IMR-90 (cell line): ENCODE results near the gene KLF16. TPM values are rescaled to one million over a fixed set of nuclear protein-coding genes. Genes with fewer than 3 reads are reported as not detected.

Experiments
- ATAC-seq: fragments of 200-7000 bp; cut with Tn5 transposase; 2 replicates; pipeline ENCODE4 v1.9.1; 2020; ENCODE audit warnings: low read depth, mild to moderate bottlenecking, moderate library complexity
- BruUV-seq: library from RNA; stranded (reverse); fragments of 400-500 nt; replicated peaks from 2 replicates; lab custom pipeline; 2021; lab: Mats Ljungman, UMichigan
- CTCF ChIA-PET: fragments of 300-600 bp; formaldehyde crosslinking; extraction: SDS; loops from one replicate; lab custom pipeline; 2021; ENCODE audit warnings: antibody characterized with exemption; lab: Yijun Ruan, JAX
- POLR2A ChIA-PET: fragments of 300-600 bp; sonication (Branson Sonifier 250); formaldehyde crosslinking; loops from one replicate; lab custom pipeline; 2022; ENCODE audit warnings: antibody characterized with exemption; ENCODE audit not compliant: unreplicated experiment; lab: Charles Lee
- DNase-seq: peaks from one replicate; pipeline ENCODE4 v3.0.0; 2013
- H2AFZ ChIP-seq: replicated peaks from 2 replicates; pipeline ENCODE3; 2013; ENCODE audit warnings: low read length, mild to moderate bottlenecking; ENCODE audit not compliant: poor library complexity
- H2AK5ac ChIP-seq: 2 replicates; pipeline ENCODE4 v1.6.1; 2013; ENCODE audit warnings: low read depth, low read length, inconsistent platforms
- H2AK9ac ChIP-seq: replicated peaks from 2 replicates; pipeline ENCODE3; 2013; ENCODE audit warnings: mild to moderate bottlenecking, low read depth, low read length, moderate library complexity; ENCODE audit not compliant: poor library complexity
- H2BK120ac ChIP-seq: 2 replicates; pipeline ENCODE4 v1.6.1; 2013; ENCODE audit warnings: low read depth, low read length, inconsistent platforms
- H2BK15ac ChIP-seq: 3 replicates; pipeline ENCODE4 v1.6.1; 2013; ENCODE audit warnings: low read depth, low read length, inconsistent platforms
- H2BK20ac ChIP-seq: 2 replicates; pipeline ENCODE4 v1.6.1; 2013; ENCODE audit warnings: low read depth, mild to moderate bottlenecking, inconsistent platforms, low read length, moderate library complexity
- H2BK5ac ChIP-seq: 2 replicates; pipeline ENCODE4 v1.6.1; 2013; ENCODE audit warnings: mild to moderate bottlenecking, low read depth, low read length, inconsistent platforms; ENCODE audit not compliant: poor library complexity, severe bottlenecking
- H3K14ac ChIP-seq: replicated peaks from 2 replicates; pipeline ENCODE4 v1.6.1; 2013; ENCODE audit warnings: low read depth, low read length, inconsistent platforms
- H3K18ac ChIP-seq: 2 replicates; pipeline ENCODE4 v1.6.1; 2013; ENCODE audit warnings: low read depth, low read length, control low read depth
- H3K23ac ChIP-seq: 2 replicates; pipeline ENCODE4 v1.6.1; 2013; ENCODE audit warnings: low read depth, low read length, inconsistent platforms
- H3K27ac ChIP-seq: 2 replicates; pipeline ENCODE4 v1.5.1; 2013; ENCODE audit warnings: mild to moderate bottlenecking, control low read depth, low read length; ENCODE audit not compliant: insufficient read depth
- H3K27me3 ChIP-seq: 2 replicates; pipeline ENCODE4 v1.6.1; 2013; ENCODE audit warnings: low read length; ENCODE audit not compliant: control insufficient read depth, insufficient read depth
- H3K36me3 ChIP-seq: 2 replicates; pipeline ENCODE4 v1.6.1; 2013; ENCODE audit warnings: low read length, mixed read lengths; ENCODE audit not compliant: control insufficient read depth, insufficient read depth
- H3K4ac ChIP-seq: 2 replicates; pipeline ENCODE4 v1.6.1; 2013; ENCODE audit warnings: low read depth, low read length, inconsistent platforms
- H3K4me1 ChIP-seq: 2 replicates; pipeline ENCODE4 v1.6.1; 2013; ENCODE audit warnings: low read length, mixed read lengths; ENCODE audit not compliant: control insufficient read depth, insufficient read depth
- H3K4me2 ChIP-seq: 2 replicates; pipeline ENCODE4 v1.6.1; 2013; ENCODE audit warnings: low read depth, mild to moderate bottlenecking, control low read depth, low read length, moderate library complexity
- H3K4me3 ChIP-seq: 2 replicates; pipeline ENCODE4 v1.5.1; 2013; ENCODE audit warnings: low read depth, mild to moderate bottlenecking, control low read depth, low read length, moderate library complexity; ENCODE audit not compliant: insufficient read depth
- H3K56ac ChIP-seq: 2 replicates; pipeline ENCODE4 v1.6.1; 2013; ENCODE audit warnings: low read length, inconsistent platforms; ENCODE audit not compliant: insufficient read depth; ENCODE audit errors: extremely low read depth
- H3K79me1 ChIP-seq, 2 experiments: 2 replicates each; pipeline ENCODE4 v1.6.1; 2013; ENCODE audit warnings: low read length in 2 of 2, inconsistent platforms in 1 of 2, low read depth in 1 of 2
- H3K9ac ChIP-seq: 2 replicates; pipeline ENCODE4 v1.6.1; 2013; ENCODE audit warnings: low read depth, low read length, control low read depth
- H3K9me1 ChIP-seq: 2 replicates; pipeline ENCODE4 v1.6.1; 2013; ENCODE audit warnings: low read length, inconsistent platforms; ENCODE audit not compliant: insufficient read depth
- H3K9me3 ChIP-seq: 2 replicates; pipeline ENCODE4 v1.6.1; 2013; ENCODE audit warnings: low read length; ENCODE audit not compliant: control insufficient read depth, insufficient read depth
- H4K20me1 ChIP-seq: 2 replicates; pipeline ENCODE4 v1.6.1; 2013; ENCODE audit warnings: low read length, inconsistent platforms; ENCODE audit not compliant: insufficient read depth
- H4K5ac ChIP-seq: 2 replicates; pipeline ENCODE4 v1.6.1; 2013; ENCODE audit warnings: mild to moderate bottlenecking, low read depth, low read length, control low read depth
- H4K8ac ChIP-seq, 2 experiments: 2 replicates each; pipeline ENCODE4 v1.6.1; 2013; ENCODE audit warnings: low read depth in 2 of 2, low read length in 2 of 2, control low read depth in 1 of 2, inconsistent platforms in 1 of 2
- H4K91ac ChIP-seq: 2 replicates; pipeline ENCODE4 v1.6.1; 2013; ENCODE audit warnings: low read depth, low read length, inconsistent platforms; ENCODE audit not compliant: insufficient read depth
- BHLHE40 ChIP-seq: fragments of 150-350 bp; IDR thresholded peaks from 2 replicates; pipeline ENCODE4 v1.6.1; 2016; ENCODE audit warnings: mild to moderate bottlenecking, low read depth, low read length
- CHD1 ChIP-seq: IDR thresholded peaks from 2 replicates; pipeline ENCODE4 v1.6.1; 2012; ENCODE audit warnings: low read depth, low read length, improper control_type of control experiment
- MXI1 ChIP-seq: IDR thresholded peaks from 2 replicates; pipeline ENCODE4 v1.6.1; 2012; ENCODE audit warnings: low read depth, mild to moderate bottlenecking, low read length, moderate library complexity, borderline replicate concordance
- RAD21 ChIP-seq: IDR thresholded peaks from 2 replicates; pipeline ENCODE4 v1.6.1; 2012; ENCODE audit warnings: low read length, improper control_type of control experiment
- SMC3 ChIP-seq: fragments of 150-350 bp; IDR thresholded peaks from 2 replicates; pipeline ENCODE4 v1.6.1; 2016; ENCODE audit warnings: low read depth, mild to moderate bottlenecking, antibody characterized with exemption, low read length, moderate library complexity
- WGBS, 2 experiments: methylation state at CpG; one replicate each; pipeline versions ENCODE4 v1.1.5 to v1.1.7; 2013; ENCODE audit warnings: missing lambda C conversion rate in 2 of 2; ENCODE audit not compliant: insufficient read length in 1 of 2; ENCODE audit errors: extremely low coverage in 2 of 2; 5-methylcytosine and 5-hydroxymethylcytosine counted together
- dilution Hi-C: fragments of 300-500 bp; cut with HindIII; formaldehyde crosslinking; loops from one replicate; pipeline ENCODE4 v1.14.3; 2018; ENCODE audit warnings: low sequenced_read_pairs; ENCODE audit not compliant: unreplicated experiment
- in situ Hi-C: fragments of 300-500 bp; cut with MboI; formaldehyde crosslinking; loops from 3 replicates; pipeline ENCODE4 v1.14.3; 2019; ENCODE audit warnings: low sequenced_read_pairs, inconsistent platforms, mixed read lengths
- intact Hi-C: fragments of 100-400 bp; cut with micrococcal nuclease; formaldehyde crosslinking; loops from 2 replicates; pipeline ENCODE4 v1.10.0; 2022
- polyA plus RNA-seq, 3 experiments: library from polyadenylated mRNA; depleted of rRNA; stranded (reverse); fragments of >200 nt; gene quantifications; 2 replicates each; pipeline ENCODE4 v1.2.3, GENCODE V29; 2012; ENCODE audit warnings: low replicate concordance in 1 of 3
- total RNA-seq: library from RNA; depleted of rRNA; stranded (reverse); fragments of >200 nt; gene quantifications from 2 replicates; pipeline ENCODE4 v1.2.3, GENCODE V29; 2012
- TF ChIP-seq, protein P1 (sequence below): conservative IDR thresholded peaks from 2 replicates; pipeline ENCODE4 v1.5.1; 2012; ENCODE audit warnings: mild to moderate bottlenecking, low read depth, low read length, improper control_type of control experiment

Gene KLF16
- total and polyA plus RNA-seq, 2 of the 4 experiments (the other 2 are of a cell fraction) = 0.90 to 13.1 TPM

- Histone ChIP-seq H3K27ac (no peak overlapping the region), H3K4ac (no peak overlapping the region), H3K18ac (no peak overlapping the region), H3K9me3 (no peaks in the 10 kb centered on the region), H2AK9ac (peak overlapping the region; percentile 3), H3K9ac (no peak overlapping the region), H3K79me1 (peaks cover 4 to 48% of the 10 kb centered on the region in 2 experiments), H3K23ac (no peak overlapping the region), H4K8ac (0 out of 4 replicates have a peak overlapping the region, but pooled peaks of 1 of the 2 experiments have one; percentile 28), H3K4me3 (no peak overlapping the region), H2AFZ (peak overlapping the region; percentile 67), H2AK5ac (peak overlapping the region; percentile 33; the same call in 1 of the 2 replicates), H2BK120ac (no peak overlapping the region), H3K9me1 (no peaks in the 10 kb centered on the region), H2BK20ac (no peak overlapping the region), H2BK5ac (no peak overlapping the region), H4K5ac (no peak overlapping the region), H3K27me3 (no peaks in the 10 kb centered on the region), H3K56ac (no peak overlapping the region), H3K4me2 (no peak overlapping the region), H2BK15ac (no peak overlapping the region), H3K4me1 (peaks cover 4% of the 10 kb centered on the region; the same call in 1 of the 2 replicates), H3K36me3 (peaks cover 32% of the 10 kb centered on the region), H4K20me1 (peaks cover 25% of the 10 kb centered on the region), H3K14ac (no peak overlapping the region), H4K91ac (no peak overlapping the region)
- dilution Hi-C loops (no loop called here), in situ Hi-C loops (no loop called here), intact Hi-C loops (loop anchor here (1.0 kb wide), 1 partner anchor 14 kb away; the partner anchor contains the start of gene ATP8B3)
- 0% methylated on average over 4 of the region's 15 CpGs; no CpG with 5 or more reads in 1 of the 2 experiments for WGBS, 2 experiments
- peak; percentile 56 for DNase-seq
- ChIA-PET POLR2A (no interaction called here), CTCF (interaction anchor here (0.5 to 1.3 kb wide), 5 partner anchors 11 to 280 kb away, joined by 3 to 17 read pairs (median 3); no protein-coding TSS in a partner anchor)
- no TSS peak for BruUV-seq
- peak; percentile 96 for ATAC-seq
- TF ChIP-seq, protein P1, sequence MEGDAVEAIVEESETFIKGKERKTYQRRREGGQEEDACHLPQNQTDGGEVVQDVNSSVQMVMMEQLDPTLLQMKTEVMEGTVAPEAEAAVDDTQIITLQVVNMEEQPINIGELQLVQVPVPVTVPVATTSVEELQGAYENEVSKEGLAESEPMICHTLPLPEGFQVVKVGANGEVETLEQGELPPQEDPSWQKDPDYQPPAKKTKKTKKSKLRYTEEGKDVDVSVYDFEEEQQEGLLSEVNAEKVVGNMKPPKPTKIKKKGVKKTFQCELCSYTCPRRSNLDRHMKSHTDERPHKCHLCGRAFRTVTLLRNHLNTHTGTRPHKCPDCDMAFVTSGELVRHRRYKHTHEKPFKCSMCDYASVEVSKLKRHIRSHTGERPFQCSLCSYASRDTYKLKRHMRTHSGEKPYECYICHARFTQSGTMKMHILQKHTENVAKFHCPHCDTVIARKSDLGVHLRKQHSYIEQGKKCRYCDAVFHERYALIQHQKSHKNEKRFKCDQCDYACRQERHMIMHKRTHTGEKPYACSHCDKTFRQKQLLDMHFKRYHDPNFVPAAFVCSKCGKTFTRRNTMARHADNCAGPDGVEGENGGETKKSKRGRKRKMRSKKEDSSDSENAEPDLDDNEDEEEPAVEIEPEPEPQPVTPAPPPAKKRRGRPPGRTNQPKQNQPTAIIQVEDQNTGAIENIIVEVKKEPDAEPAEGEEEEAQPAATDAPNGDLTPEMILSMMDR = peak; percentile 83
- TF ChIP-seq BHLHE40 (no peak), MXI1 (no peak), SMC3 (peak; percentile 54), RAD21 (peak; percentile 76), CHD1 (no peak)
Observed at GRCh38 chr19:1825909-1826556, 37.3 kb downstream of the KLF16 start.
